ENCODE measurements around the gene AGR2. TPM values are rescaled to one million over a fixed set of nuclear protein-coding genes. Genes with fewer than 3 reads are reported as not detected.

The AGR2 gene
- total RNA-seq, 1 donor from 2014 or later, result 216 TPM

Other genes starting within 250 kb of the AGR2 start
- gene ANKMY2, start 159.2 kb downstream of the AGR2 start, total RNA-seq, result 25.1 TPM
- gene BZW2, start 158.8 kb downstream of the AGR2 start, total RNA-seq, result 96.3 TPM
- 50.2 TPM for gene TSPAN13, start 51.2 kb downstream of the AGR2 start, total RNA-seq
- 8.7 TPM for gene AGR3, start 77.0 kb upstream of the AGR2 start, total RNA-seq

Data from ureter (tissue), 1 donor.